Spleen (tissue), 11 donors: Measurements from ENCODE around the gene ADAM23. TPM values are rescaled to one million over a fixed set of nuclear protein-coding genes. Genes with fewer than 3 reads are reported as not detected.

Experiments used
- DNase-seq: peaks from one replicate; pipeline ENCODE4 v3.0.0-alpha.2; 2020
- H3K27ac ChIP-seq, 8 donors: fragments of 200-600 bp; sonication (generic) in 7 of 8; 1 replicate in 4 of 8; 2 replicates in 4 of 8; pipeline versions ENCODE4 v1.5.0 to v1.8.0; 2016 to 2021; ENCODE audit warnings: inconsistent platforms in 4 of 8, mild to moderate bottlenecking in 4 of 8, moderate library complexity in 1 of 8
- H3K27me3 ChIP-seq, 7 donors: fragments of 200-600 bp; sonication (generic) in 6 of 7; replicated peaks in 1 of 7; 1 replicate in 4 of 7; 2 replicates in 3 of 7; pipeline versions ENCODE4 v1.5.0 to v1.8.0; 2016 to 2021; ENCODE audit warnings: inconsistent platforms in 3 of 7, mild to moderate bottlenecking in 1 of 7
- H3K36me3 ChIP-seq, 6 donors: fragments of 200-600 bp; sonication (generic) in 5 of 6; 1 replicate in 4 of 6; 2 replicates in 2 of 6; pipeline versions ENCODE4 v1.5.0 to v1.8.0; 2016 to 2021; ENCODE audit warnings: inconsistent platforms in 2 of 6
- H3K4me1 ChIP-seq, 6 donors: fragments of 200-600 bp; sonication (generic) in 5 of 6; 1 replicate in 3 of 6; 2 replicates in 3 of 6; pipeline versions ENCODE4 v1.5.0 to v1.8.0; 2016 to 2021; ENCODE audit warnings: inconsistent platforms in 3 of 6
- H3K4me3 ChIP-seq, 8 donors: fragments of 200-600 bp; sonication (generic) in 7 of 8; 1 replicate in 4 of 8; 2 replicates in 4 of 8; pipeline versions ENCODE4 v1.5.0 to v1.8.0; 2016 to 2021; ENCODE audit warnings: inconsistent platforms in 4 of 8, mild to moderate bottlenecking in 4 of 8, moderate library complexity in 2 of 8
- H3K9me3 ChIP-seq, 8 donors: fragments of 200-600 bp; sonication (generic) in 7 of 8; 1 replicate in 4 of 8; 2 replicates in 4 of 8; pipeline versions ENCODE4 v1.5.0 to v1.8.0; 2016 to 2021; ENCODE audit warnings: inconsistent platforms in 4 of 8
- CTCF ChIP-seq, 11 experiments: fragments of 200-600 bp in 7 of 11; fragments of 450-650 bp in 4 of 11; sonication (generic) in 4 of 11; IDR thresholded peaks in 8 of 11; conservative IDR thresholded peaks in 3 of 11; 1 replicate in 7 of 11; 2 replicates in 4 of 11; pipeline versions ENCODE4 v1.4.0 to v1.8.0; 2016 to 2021; ENCODE audit warnings: antibody characterized with exemption in 11 of 11, inconsistent platforms in 4 of 11, mild to moderate bottlenecking in 1 of 11
- POLR2A ChIP-seq, 3 donors: fragments of 450-650 bp; IDR thresholded peaks; one replicate each; pipeline ENCODE4 v1.5.1; 2017; ENCODE audit warnings: antibody characterized with exemption in 3 of 3, mild to moderate bottlenecking in 1 of 3
- POLR2AphosphoS5 ChIP-seq, 3 donors: sonication (generic); formaldehyde crosslinking; IDR thresholded peaks; one replicate each; pipeline ENCODE4 v1.5.1; 2017; ENCODE audit warnings: antibody characterized with exemption in 3 of 3
- WGBS, 5 donors: extraction: QIAGEN DNeasy Blood & Tissue Kit in 3 of 5; methylation state at CpG; one replicate each; pipeline versions ENCODE4 v1.1.5 to v1.1.7; 2013 to 2018; 5-methylcytosine and 5-hydroxymethylcytosine counted together
- intact Hi-C: fragments of 100-400 bp; cut with DNase I; formaldehyde crosslinking; loops from one replicate; pipeline ENCODE4 v1.15.0; 2023; ENCODE audit warnings: low total_unique reads
- polyA plus RNA-seq, 3 donors: library from polyadenylated mRNA; stranded (reverse); fragments of 200-250 nt; gene quantifications; one replicate each; pipeline ENCODE4 v1.2.1, GENCODE V29; 2013
- total RNA-seq, 7 donors: library from RNA; depleted of rRNA in 3 of 7; stranded (reverse); fragments of >200 nt in 3 of 7; fragmentation: NEBNext Ultra II Directional in 4 of 7; extraction: Animal tissue kit (Norgen Biotek cat#: 25700) in 4 of 7; gene quantifications; one replicate each; pipeline versions ENCODE4 v1.1.0 to v1.2.1, GENCODE V29; 2016 to 2021
- donor health status: healthy with polysubstance abuse.
- donor health status: DM: no; HTN: no; CAD: no; lungs with moderate emphysema.
- donor health status: DM: no; HTN: no; CAD: no.
- donor health status: Bipolar disorder and iron deficiency.
- donor health status: healthy.
- donor health status: DM: no; HTN: no; CAD: no.
- donor health status: DM: yes; HTN: yes; CAD: no.

ADAM23 gene
- total and polyA plus RNA-seq, 10 donors, result 0.32 to 2.2 (median 0.86) TPM

GRCh38 chr2:206531996-206532543, 88.7 kb downstream of the ADAM23 start:
- H3K27me3 ChIP-seq, result no peaks in the 10 kb centered on the region
- TF ChIP-seq POLR2A (IDR thresholded peaks at IDR 0.05) (no peak), CTCF (IDR thresholded peaks at IDR 0.05 in 8 of 11, conservative IDR thresholded peaks at IDR 0.05 in 3 of 11) (no peak), POLR2AphosphoS5 (IDR thresholded peaks at IDR 0.05) (no peak)
- H3K36me3 ChIP-seq, result no peaks in the 10 kb centered on the region
- no peaks in the 10 kb centered on the region for H3K4me1 ChIP-seq
- intact Hi-C loops, result no loop called here
- DNase-seq, result no peak
- no peak overlapping the region for H3K27ac ChIP-seq
- H3K9me3 ChIP-seq, result no peaks in the 10 kb centered on the region
- 56 to 70% (median 69%) methylated on average over 3 of the region's 3 CpGs for WGBS, 5 donors
- no peak overlapping the region for H3K4me3 ChIP-seq

GRCh38 chr2:206533977-206534376, 90.6 kb downstream of the ADAM23 start:
- Histone ChIP-seq H3K36me3 (no peaks in the 10 kb centered on the region), H3K27me3 (no peaks in the 10 kb centered on the region), H3K27ac (no peak overlapping the region), H3K4me1 (no peaks in the 10 kb centered on the region), H3K4me3 (no peak overlapping the region), H3K9me3 (no peaks in the 10 kb centered on the region)
- TF ChIP-seq POLR2A (IDR thresholded peaks at IDR 0.05), result no peak
- TF ChIP-seq CTCF (IDR thresholded peaks at IDR 0.05 in 8 of 11, conservative IDR thresholded peaks at IDR 0.05 in 3 of 11), result no peak
- no peak for TF ChIP-seq POLR2AphosphoS5 (IDR thresholded peaks at IDR 0.05)
- no peak for DNase-seq
- WGBS, 5 donors, result 70 to 94% (median 77%) methylated on average over 1 of the region's 1 CpG
- intact Hi-C loops, result no loop called here

- Histone ChIP-seq H3K4me1 (no peaks in the 10 kb centered on the region), H3K9me3 (no peaks in the 10 kb centered on the region), H3K4me3 (no peak overlapping the region), H3K36me3 (no peaks in the 10 kb centered on the region), H3K27me3 (no peaks in the 10 kb centered on the region), H3K27ac (no peak overlapping the region)
- no peak for DNase-seq
- TF ChIP-seq POLR2A (IDR thresholded peaks at IDR 0.05) (no peak), POLR2AphosphoS5 (IDR thresholded peaks at IDR 0.05) (no peak), CTCF (IDR thresholded peaks at IDR 0.05 in 8 of 11, conservative IDR thresholded peaks at IDR 0.05 in 3 of 11) (no peak)
- 71 to 83% (median 81%) methylated on average over 4 of the region's 4 CpGs for WGBS, 5 donors
- intact Hi-C loops, result no loop called here
These were observed 92.1 kb downstream of the ADAM23 start for GRCh38 chr2:206535260-206535986.

GRCh38 chr2:206540757-206541156, 97.4 kb downstream of the ADAM23 start:
- no peak overlapping the region for H3K4me3 ChIP-seq
- H3K9me3 ChIP-seq, result no peaks in the 10 kb centered on the region
- no peaks in the 10 kb centered on the region for H3K27me3 ChIP-seq
- TF ChIP-seq POLR2A (IDR thresholded peaks at IDR 0.05) (no peak), CTCF (IDR thresholded peaks at IDR 0.05 in 8 of 11, conservative IDR thresholded peaks at IDR 0.05 in 3 of 11) (no peak), POLR2AphosphoS5 (IDR thresholded peaks at IDR 0.05) (no peak)
- intact Hi-C loops, result no loop called here
- no peaks in the 10 kb centered on the region for H3K4me1 ChIP-seq
- H3K36me3 ChIP-seq, result no peaks in the 10 kb centered on the region
- H3K27ac ChIP-seq, result no peak overlapping the region
- WGBS, 5 donors, result 84 to 93% (median 92%) methylated on average over 4 of the region's 4 CpGs
- DNase-seq, result no peak
